Upper lobe of left lung (tissue), 4 donors: ENCODE data around the gene BNIP5.

Experiments used
- EP300 ChIP-seq, 4 donors: sonication (generic); formaldehyde crosslinking; IDR thresholded peaks; one replicate each; pipeline ENCODE4 v1.5.1; 2017; ENCODE audit warnings: antibody characterized with exemption in 4 of 4, control low read depth in 2 of 4
- POLR2AphosphoS5 ChIP-seq, 2 donors: sonication (generic); formaldehyde crosslinking; IDR thresholded peaks; one replicate each; pipeline ENCODE4 v1.5.1; 2017; ENCODE audit warnings: antibody characterized with exemption in 2 of 2
- TF ChIP-seq, protein P1 (sequence below), 6 experiments: fragments of 450-650 bp in 4 of 6; fragments of 200-600 bp in 2 of 6; sonication (generic) in 2 of 6; IDR thresholded peaks; one replicate each; pipeline ENCODE4 v1.5.1; 2016 to 2019; ENCODE audit warnings: antibody characterized with exemption in 6 of 6

GRCh38 chr6:36362551-36363370 lies 26.1 kb upstream of the BNIP5 start:
- TF ChIP-seq, protein P1, sequence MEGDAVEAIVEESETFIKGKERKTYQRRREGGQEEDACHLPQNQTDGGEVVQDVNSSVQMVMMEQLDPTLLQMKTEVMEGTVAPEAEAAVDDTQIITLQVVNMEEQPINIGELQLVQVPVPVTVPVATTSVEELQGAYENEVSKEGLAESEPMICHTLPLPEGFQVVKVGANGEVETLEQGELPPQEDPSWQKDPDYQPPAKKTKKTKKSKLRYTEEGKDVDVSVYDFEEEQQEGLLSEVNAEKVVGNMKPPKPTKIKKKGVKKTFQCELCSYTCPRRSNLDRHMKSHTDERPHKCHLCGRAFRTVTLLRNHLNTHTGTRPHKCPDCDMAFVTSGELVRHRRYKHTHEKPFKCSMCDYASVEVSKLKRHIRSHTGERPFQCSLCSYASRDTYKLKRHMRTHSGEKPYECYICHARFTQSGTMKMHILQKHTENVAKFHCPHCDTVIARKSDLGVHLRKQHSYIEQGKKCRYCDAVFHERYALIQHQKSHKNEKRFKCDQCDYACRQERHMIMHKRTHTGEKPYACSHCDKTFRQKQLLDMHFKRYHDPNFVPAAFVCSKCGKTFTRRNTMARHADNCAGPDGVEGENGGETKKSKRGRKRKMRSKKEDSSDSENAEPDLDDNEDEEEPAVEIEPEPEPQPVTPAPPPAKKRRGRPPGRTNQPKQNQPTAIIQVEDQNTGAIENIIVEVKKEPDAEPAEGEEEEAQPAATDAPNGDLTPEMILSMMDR (IDR thresholded peaks at IDR 0.05) = no peak
- no peak for TF ChIP-seq POLR2AphosphoS5 (IDR thresholded peaks at IDR 0.05)
- no peak for TF ChIP-seq EP300 (IDR thresholded peaks at IDR 0.05)
